Measurements from ENCODE around the gene PTPRE.

Gene PTPRE

GRCh38 chr10:128022261-128023196, 115.6 kb downstream of the PTPRE start:
- DNase-seq (ENCODE audit: low read depth, low spot score) = no peak

- no peak for DNase-seq (ENCODE audit: low read depth, low spot score)
Observed at GRCh38 chr10:128024426-128024825, 117.5 kb downstream of the PTPRE start.

GRCh38 chr10:128025437-128025836, 118.5 kb downstream of the PTPRE start:
- no peak for DNase-seq (ENCODE audit: low read depth, low spot score)

GRCh38 chr10:128025951-128026350, 119.0 kb downstream of the PTPRE start:
- no peak for DNase-seq (ENCODE audit: low read depth, low spot score)

- DNase-seq (ENCODE audit: low read depth, low spot score) = no peak
Observed at GRCh38 chr10:128026615-128027300, 119.9 kb downstream of the PTPRE start.

- no peak for DNase-seq (ENCODE audit: low read depth, low spot score)
Observed at GRCh38 chr10:128027306-128027705, 120.4 kb downstream of the PTPRE start.

GRCh38 chr10:128027822-128028507, 121.1 kb downstream of the PTPRE start:
- no peak for DNase-seq (ENCODE audit: low read depth, low spot score)

GRCh38 chr10:128028508-128029289, 121.8 kb downstream of the PTPRE start:
- DNase-seq (ENCODE audit: low read depth, low spot score) = no peak

- DNase-seq (ENCODE audit: low read depth, low spot score) = no peak
Observed at GRCh38 chr10:128029290-128029651, 122.4 kb downstream of the PTPRE start.

- DNase-seq (ENCODE audit: low read depth, low spot score) = no peak
Observed at GRCh38 chr10:128029731-128030369, 122.9 kb downstream of the PTPRE start.

- no peak for DNase-seq (ENCODE audit: low read depth, low spot score)
Observed at GRCh38 chr10:128030498-128031072, 123.7 kb downstream of the PTPRE start.

- DNase-seq (ENCODE audit: low read depth, low spot score) = no peak
Observed at GRCh38 chr10:128031216-128031615, 124.3 kb downstream of the PTPRE start.

GRCh38 chr10:128032466-128032865, 125.6 kb downstream of the PTPRE start:
- no peak for DNase-seq (ENCODE audit: low read depth, low spot score)

- peak; percentile 25 for DNase-seq (ENCODE audit: low read depth, low spot score)
Observed at GRCh38 chr10:128035557-128035973, 128.7 kb downstream of the PTPRE start.

- no peak for DNase-seq (ENCODE audit: low read depth, low spot score)
Observed at GRCh38 chr10:128036011-128036615, 129.2 kb downstream of the PTPRE start.

- peak; percentile 67 for DNase-seq (ENCODE audit: low read depth, low spot score)
Observed at GRCh38 chr10:128036746-128037543, 130.0 kb downstream of the PTPRE start.

- no peak for DNase-seq (ENCODE audit: low read depth, low spot score)
Observed at GRCh38 chr10:128040096-128040495, 133.2 kb downstream of the PTPRE start.

- no peak for DNase-seq (ENCODE audit: low read depth, low spot score)
Observed at GRCh38 chr10:128040681-128041080, 133.8 kb downstream of the PTPRE start.

GRCh38 chr10:128042131-128042610, 135.3 kb downstream of the PTPRE start:
- no peak for DNase-seq (ENCODE audit: low read depth, low spot score)

Data from astrocyte of the hippocampus (primary cell).